Hippocampal formation (tissue), 2 donors: ENCODE results near the gene EXOC3L2.
"Not testable (repeated sequence)": the region's sequence is repeated elsewhere in the genome, so short reads cannot be mapped to it uniquely, and the experiment has no call there.

Source experiments
- DNase-seq, 2 donors: peaks; one replicate each; lab custom pipeline; 2025; lab: John Stamatoyannopoulos, UW

Gene EXOC3L2

DNA sequence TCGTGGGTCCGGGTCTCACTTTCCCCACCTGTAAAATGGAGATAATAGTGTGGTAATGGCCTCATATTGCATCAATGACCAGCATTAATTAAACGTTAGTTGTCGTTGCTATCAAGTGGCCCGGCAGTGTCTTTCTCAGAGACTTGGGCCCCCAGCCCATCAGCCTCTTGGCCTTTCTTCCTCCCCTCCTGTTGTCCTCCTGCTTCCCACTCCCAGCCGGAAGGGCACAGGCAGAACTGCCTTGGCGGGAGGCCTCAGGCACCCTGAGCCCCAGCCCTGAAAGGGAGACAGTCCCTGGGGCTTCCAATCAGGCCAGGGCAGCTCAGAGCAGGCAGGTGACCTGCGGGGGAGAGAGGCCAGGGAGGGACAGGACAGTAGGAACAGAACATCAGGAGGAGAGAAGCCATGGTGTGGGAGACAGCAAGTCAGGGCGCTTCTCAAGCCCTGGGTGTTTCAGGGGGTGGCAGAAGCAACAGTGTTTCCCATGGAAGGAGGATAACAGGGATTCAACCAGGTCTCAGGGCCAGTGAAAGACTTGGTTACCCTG, 10.5 kb upstream of the EXOC3L2 start:
- DNase-seq, result no peak

DNA sequence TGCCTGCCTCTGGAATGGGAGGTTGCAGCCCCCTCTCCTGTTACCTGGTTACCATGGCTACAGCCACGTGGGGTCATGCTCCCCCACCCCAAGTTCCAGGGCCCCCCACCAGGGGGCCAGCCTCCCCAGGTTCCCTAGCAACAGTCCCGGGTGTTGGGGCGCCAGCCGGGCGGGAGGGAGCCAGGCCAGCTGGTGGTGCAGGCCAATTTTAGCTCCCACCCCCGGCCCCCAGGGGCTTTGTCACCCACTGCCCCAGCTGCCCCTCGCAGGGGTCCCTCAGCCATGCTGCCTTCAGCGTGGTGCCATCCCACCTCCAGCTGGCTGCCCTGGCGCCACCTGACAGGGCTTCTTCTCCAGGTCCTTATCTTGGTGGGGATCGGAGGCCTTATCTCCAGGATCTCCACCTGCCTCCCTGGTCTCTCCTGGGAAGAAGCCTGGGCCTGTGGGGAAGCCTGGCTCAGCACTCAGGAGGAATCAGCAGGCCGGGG, 8.9 kb upstream of the EXOC3L2 start:
- no peak for DNase-seq

DNA sequence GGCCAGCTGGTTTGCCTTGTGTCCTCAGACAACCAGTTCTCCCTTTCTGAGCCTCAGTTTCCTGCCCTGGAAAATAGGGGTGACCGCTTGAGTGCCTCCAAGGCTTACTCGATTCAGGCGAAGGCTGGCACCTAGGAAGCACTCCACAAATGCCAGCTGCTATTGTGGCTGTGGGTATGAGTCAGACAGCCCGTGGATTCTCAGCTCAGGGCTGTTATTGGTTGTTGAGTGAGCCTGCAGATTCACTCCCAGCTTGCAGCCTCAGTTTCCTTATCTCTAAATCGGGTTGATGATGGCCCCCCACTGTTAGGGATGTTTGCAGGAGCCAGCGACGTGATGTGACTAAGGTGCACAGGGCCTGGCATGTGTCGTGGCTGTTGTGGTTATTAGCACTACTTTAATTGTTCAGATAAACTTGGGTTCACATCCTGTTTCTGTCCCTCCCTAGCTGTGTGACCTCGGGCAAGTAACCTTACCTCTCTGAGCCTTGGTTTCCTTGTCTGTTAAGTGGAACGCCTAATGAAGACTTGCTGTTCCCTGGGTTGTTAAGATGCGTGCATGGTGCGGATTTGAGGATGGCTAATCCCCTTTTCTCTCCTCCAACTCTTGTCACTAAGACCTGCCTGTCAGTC, 8.3 kb upstream of the EXOC3L2 start:
- DNase-seq, result no peak

DNA sequence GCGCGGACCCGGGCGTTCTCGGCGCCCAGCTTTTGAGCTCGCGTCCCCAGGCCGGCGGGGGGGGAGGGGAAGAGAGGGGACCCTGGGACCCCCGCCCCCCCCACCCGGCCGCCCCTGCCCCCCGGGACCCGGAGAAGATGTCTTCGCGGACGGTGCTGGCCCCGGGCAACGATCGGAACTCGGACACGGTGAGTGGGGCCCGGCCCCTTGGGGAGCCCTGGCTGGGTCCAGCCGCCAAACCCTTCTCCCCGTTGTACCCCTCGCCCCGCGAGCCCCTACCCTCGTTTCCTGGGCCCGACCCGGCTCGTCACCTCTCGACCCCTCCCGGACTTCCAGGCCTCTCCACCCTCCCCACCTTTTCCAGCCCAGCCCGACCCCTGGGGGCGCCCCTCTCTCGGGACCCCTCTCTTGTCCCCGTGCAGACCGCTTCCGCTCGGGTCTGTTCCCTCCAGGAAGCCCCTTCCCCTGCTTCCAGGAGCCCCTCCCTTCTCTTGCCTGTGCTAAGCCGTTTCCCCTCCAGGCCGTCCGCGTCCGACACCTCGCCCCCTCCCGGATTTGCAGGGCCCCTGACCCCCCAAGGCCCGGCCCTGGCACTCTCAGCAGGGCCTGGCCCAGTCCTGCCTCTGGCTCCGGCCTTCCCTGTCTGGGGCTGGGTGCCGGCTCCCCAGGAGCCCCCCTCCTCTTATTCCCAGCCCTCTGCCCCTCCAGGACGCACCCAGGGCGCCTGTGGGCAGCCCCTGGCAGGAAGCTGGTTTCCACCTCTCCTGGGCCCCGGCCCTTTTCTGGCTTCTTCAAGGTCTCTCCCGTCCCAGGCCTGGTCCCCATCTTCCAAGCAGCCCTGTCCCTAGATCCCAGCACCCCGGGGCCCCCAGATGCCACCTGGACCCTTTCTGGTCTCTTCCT, 6.5 kb upstream of the EXOC3L2 start:
- no peak for DNase-seq

DNA sequence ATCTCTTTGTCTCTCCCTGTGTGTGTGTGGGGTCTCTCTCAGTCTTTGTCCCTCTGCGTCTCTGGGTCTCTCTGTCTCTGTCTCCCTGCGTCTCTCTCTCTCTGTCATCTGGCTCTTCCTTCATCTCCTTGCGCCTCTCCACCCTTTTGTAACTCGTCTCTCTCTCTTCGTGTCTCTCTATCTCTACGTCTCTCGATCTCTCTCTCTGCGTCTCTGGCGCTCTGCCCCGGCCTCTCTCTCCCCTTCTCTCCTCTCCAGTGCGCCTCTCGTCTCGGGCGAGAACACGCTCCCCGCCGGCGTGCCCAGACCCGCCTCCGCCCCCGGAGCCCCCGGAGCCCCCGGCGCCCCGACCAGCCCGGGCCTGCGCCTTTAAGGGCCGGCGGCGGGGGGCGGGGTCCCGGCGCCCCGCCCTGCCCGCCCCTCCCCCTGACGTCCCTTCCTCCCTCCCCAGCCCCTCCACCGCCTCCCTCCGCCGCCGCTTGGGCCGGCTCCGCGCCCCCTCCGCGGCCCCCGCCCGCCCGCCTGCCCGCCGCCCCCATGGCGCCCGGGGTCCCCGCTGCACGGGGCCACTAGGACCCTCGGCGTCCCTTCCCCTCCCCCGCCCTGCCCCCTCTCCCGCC, 5.7 kb upstream of the EXOC3L2 start, which contains the start of gene MARK4:
Gene MARK4 (plus strand): TSS at position 440 of the 620 bp plus-strand sequence. CDS start 318 bp downstream, outside the sequence.
- DNase-seq, result peak; percentile 12 to 50

DNA sequence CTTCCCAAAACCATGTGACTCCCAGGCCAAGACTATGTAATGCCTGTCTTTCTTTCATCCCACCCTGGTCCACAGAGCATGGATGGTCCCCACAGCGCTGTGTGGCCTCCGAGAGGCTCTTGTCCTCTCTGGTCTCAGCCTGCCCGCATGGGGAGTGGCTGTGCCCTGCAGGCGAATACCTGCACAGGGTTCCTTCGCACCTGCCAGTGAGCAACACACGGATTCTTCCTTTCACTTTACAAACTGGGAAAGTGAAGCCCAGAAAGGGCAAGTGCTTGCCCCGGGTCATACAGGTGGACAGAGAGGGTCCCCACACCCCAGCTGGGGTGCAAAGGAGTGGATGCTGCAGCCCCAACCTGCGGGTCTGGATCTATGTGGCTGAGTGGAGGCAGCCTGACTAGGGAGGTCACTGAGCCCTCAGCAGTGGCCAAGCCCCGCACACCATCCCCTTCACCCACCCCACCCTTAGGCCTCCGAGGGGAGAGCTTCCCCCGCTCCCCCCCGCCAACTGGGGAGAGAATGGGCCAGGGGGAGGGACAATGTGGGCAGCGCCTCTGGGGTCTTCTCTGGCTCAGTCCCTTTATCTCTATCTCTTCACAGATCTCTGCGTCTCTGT, 5.1 kb upstream of the EXOC3L2 start:
- DNase-seq, result no peak

DNA sequence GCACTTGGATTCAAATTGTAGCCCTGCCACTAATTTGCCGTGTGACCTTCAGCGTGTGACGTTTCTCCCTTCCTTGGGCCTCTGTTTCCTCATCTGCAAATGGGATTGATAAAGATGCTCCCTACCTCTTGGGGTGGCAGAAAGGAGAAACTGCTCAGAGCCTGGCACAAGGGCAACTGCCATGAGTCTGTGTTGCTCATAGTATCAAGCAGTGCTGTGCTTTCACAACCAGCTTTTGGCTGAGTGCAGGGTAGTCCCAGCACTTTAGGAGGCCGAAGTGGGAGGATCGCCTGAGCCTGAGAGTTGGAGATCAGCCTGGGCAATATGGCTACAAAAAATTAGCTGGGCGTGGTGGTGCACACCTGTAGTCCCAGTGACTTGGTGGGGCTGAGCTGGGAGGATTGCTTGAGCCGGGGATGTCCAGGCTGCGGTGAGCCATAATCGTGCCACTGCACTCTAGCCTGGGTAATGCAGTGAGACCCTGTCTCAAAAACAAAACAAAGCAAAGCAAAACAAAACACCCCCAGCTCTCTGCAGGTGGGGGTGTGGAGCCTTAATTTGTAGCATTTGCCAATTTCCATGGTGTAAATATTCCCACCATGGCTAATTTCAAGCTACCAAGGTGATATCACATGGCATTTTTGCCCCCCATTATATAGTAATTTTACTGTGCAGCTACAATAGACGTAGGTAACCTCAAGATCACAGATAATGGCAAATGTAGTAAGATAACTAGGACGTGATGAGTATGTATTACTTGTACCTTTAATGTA, 4.2 kb upstream of the EXOC3L2 start:
- no peak for DNase-seq

DNA sequence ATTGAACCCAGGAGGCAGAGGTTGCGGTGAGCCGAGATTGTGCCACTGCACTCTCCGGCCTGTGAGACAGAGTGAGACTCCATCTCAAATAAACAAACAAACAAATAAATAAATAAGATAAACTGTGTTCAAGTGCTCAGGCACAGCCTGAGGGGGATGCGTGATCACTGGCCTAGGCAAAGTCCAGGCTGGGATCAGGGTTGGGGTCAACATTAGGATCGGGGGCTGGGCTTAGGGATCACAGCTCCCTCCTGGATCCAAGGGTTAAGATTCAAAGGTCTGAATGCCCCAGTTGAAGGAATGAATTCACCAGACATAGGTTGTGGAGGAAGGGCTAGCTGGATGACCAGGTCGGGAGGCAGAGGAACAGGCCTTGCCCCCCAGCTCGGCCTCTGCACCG, 1.9 kb upstream of the EXOC3L2 start:
- no peak for DNase-seq

DNA sequence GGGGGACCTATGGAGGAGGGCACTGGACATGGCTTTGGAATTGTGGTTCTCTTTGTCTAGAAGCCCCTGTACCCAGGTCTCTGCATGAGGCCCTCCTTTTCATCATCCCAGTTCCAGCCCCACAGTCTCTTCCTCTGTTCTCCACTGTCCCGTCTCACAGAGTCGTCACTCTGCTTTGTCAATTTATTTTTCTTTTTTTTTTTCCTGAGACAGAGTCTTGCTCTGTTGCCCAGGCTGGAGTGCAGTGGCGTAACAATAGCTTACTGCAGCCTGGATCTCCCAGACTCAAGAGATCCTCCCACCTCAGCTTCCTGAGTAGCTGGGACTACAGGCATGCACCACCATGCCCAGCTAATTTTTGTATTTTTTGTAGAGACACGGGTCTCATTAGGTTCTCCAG, 619 bp upstream of the EXOC3L2 start:
- no peak for DNase-seq

DNA sequence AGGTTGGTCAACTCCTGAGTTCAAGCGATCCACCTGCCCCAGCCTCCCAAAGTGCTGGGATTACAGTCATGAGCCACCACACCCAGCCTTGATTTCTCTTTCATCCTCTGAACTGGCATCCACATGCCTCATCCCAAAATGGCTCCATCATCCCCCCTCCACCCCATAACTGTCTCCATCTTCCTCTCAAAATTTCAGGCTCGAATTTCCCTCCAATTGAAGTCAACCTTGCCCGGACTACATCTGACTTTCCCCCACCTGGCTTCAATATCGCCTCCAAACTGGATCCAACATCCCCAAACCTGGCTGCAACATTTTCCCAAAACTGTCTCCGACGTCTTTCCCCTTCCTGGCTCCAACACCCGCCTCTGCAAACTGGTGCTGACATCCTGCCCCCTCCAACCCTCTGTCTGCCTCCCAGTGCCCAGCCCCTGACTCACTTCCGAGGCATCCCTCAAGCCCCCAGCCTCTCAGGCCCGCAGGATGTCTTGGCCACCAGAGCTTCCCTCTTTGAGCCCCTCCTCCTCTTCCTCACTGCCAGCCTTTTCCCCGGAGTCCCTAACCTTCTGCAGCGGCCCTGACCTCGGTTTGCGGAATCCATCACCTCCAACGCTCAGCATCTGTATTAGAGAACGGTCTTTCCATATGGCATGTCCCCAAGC, 943 bp downstream of the EXOC3L2 start:
- DNase-seq, result no peak

DNA sequence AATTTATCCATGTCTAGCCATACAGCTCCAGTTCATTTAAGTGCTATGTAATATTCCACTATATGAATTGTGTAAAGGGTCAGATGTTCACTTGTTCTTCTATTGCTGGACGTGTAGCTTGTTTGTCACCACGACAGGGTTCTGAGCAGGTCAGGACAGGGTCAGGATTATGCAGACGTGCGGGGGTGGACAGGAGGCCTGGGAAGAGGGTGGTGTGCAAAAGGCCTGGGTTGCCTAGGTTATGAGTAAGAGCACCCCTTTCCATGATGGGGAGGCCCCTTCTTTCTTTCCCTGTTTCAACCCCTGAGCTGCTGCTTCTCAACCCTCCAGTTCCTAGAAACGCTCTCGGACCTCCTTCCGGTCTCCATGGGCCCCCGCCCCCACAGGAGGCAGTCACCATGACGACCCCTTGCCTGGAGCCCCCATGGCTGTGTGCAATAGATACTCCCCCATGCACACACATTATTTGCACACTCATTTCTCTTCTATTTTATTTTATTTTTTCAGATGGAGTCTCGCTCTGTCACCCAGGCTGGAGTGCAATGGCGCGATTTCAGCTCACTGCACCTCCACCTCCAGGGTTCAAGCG, 2.0 kb downstream of the EXOC3L2 start:
- DNase-seq, result no peak

DNA sequence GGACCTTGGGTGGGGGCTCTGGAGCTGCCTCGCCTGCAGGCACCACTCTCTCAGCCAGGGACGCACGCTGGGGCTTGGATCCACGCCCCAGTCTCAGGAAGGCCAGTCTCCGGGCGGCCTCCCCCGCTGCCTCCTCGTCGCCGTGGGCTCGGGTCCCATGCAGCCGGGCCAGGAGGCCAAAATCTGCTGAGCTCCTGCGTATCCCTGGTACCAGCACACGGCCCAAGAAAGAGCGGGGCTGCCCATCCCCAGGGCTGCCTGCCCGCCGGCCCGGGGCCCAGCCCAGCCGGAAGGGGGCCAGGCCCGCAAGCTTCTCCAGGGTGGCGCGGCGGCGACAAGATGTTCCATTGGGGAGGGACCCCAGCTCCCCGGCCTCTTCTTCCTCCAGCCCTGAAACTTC, 6.7 kb downstream of the EXOC3L2 start:
- no peak for DNase-seq

DNA sequence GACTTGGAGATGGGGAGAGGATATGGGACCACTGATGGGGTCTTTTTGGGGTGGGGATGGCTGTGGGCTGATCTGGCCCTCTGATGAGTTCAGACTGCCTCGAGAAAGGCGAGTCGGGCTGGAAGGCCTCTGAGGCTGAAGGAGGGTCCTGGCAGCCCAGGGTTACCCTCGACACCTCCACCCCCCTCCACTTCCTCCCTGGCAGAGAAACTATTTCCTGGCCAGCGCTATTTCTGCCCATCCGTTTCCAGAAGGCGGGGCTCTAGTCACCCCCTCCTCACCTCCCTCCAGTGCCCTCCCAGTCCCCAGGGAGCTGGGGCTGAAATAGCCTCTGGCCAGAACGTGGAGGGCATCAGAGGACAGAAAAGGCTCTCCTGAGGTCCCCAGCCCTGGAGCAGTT, 9.7 kb downstream of the EXOC3L2 start:
- DNase-seq, result no peak

DNA sequence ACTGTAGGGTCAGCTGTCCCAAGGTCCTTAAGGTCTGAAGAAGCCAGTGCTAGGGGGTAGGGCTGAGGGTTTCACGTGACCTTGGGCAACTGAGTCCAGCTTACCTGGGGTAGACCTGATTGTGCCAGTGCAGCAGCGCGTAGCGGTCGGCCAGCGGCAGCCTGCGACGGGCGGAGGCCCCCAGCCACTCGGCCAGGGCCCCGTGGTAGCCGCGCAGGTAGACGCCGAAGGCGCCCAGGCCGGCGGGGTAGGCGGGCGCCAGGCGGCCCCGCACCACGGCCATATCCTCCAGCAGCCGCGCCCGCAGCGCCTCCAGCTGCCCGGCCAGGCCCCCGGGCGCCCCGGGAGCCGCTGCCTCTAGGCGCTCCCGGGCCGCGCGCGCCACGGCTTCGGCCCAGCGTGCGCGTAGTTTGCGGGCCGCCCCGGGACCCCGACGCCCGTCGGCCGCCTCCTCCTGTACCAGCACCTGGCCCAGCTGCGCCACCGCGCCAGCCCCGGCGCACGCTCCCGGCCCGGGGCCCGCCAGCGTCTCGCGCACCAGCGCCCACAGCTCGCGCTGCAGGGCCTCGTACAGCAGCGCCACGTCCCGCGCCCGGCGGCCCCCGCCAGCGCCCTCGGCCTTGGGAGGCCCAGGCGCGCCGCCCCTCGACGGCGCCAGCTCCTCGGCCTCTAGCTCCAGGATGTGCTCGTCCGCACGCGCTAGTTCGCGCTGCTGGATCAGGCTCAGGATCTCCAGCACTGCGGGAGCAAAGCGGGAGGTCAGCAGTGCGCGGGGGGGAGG, 10.9 kb downstream of the EXOC3L2 start:
- no peak for DNase-seq

DNA sequence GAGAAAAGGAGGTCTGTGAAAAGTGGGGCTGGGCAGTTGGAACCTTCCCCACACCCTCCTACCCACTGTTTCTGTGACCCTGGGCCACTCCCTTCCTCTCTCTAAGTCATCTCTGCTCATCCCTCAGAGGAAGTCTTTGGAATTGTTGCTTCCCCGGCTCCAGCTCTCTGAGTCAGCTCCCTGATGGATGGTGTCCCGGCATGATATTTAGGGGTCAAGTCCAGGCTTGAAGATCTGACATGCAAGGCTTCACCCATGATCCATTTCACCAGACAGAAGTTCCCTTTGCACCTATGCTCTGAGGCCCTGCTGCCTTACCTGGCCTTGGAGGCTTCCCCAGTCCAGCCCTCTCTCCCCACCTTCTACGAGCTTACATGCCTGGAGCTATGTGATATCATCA, 13.3 kb downstream of the EXOC3L2 start:
- no peak for DNase-seq

DNA sequence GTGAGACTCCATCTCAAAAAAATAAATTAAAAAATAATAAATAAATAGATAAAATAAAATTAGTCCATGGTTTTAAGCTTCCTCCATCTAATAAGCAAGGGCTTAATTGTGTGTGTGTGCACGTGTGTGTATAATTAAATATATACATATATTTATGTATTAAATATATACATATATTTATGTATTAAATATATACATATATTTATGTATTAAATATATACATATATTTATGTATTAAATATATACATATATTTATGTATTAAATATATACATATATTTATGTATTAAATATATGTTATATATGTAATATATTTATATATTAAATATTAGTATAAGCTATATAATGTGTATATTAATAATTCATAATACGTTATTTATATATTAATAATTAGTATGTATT, 16.2 kb downstream of the EXOC3L2 start:
- DNase-seq, result not testable (repeated sequence)

DNA sequence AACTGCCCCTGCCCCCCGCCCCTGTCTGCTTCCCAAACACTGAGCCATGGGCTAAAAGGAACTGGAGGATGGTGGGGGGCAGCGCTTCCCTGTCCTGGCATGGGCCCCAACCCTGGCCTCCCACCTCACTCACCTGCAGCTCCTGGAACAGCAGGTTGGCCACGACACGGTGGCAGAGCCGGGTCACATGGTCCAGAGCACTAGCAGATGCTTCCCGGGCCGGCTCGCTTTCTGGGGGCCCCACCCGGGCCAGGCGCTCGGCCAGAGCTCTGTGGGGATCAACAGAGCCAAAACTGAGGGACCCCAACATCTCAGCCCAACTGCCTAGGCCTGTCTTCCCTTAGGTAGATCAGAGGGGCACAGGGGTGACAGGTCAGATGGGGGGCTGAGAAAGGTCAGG, 20.6 kb downstream of the EXOC3L2 start:
- DNase-seq, result no peak

DNA sequence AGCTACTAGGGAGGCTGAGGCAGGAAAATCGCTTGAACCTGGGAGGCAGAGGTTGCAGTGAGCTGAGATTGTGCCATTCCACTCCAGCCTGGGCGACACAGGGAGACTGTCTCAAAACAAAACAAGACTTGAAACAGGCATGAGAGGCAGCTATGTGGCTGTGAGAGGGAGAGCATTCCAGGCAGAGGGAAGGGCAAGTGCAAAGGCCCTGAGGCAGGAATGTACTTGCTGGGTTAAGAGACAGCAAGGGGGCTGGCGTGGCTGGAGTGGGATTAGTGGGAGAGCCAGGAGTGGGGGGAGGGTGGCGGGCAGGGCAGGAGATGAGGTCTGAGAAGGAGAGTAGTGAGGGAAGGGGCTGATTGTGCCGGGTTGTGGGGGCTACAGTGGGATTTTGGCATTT, 21.3 kb downstream of the EXOC3L2 start:
- no peak for DNase-seq

DNA sequence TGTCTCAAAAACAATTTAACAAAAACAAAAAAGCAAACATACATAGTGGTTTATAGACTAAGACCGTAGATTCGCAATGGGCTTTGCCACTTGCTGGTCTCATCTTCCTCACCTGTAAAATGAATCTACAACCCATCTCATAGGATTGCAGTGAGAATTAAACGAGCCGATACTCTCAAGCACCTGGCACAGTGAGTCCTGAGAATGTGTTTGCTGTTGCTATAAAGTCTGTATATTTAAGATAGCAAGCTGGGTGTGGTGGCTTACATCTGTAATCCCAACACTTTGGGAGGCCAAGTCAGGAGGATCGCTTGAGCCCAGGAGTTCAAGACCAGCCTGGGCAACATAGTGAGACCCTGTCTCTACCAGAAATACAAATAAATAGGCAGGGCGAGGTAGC, 22.5 kb downstream of the EXOC3L2 start:
- no peak for DNase-seq
